OCI-LY1 (cell line): ENCODE measurements around the gene MED25.

Experiments used
- H2AFZ ChIP-seq: fragments of 200-600 bp; sonication (generic), shearing (Covaris generic); 2 replicates; pipeline ENCODE4 v1.6.0; 2014; ENCODE audit warnings: antibody characterized with exemption, mild to moderate bottlenecking, low read length
- H3F3A ChIP-seq: fragments of 200-600 bp; sonication (generic), shearing (Covaris generic); 2 replicates; pipeline ENCODE4 v1.6.0; 2014; ENCODE audit warnings: mild to moderate bottlenecking, antibody characterized with exemption, low read length, moderate library complexity; ENCODE audit not compliant: insufficient read depth
- H3K27ac ChIP-seq: fragments of 200-600 bp; sonication (generic); 2 replicates; pipeline ENCODE4 v1.5.1; 2014; ENCODE audit warnings: low read length, mixed run types, mild to moderate bottlenecking, low read depth; ENCODE audit not compliant: poor library complexity, severe bottlenecking
- H3K27me3 ChIP-seq: fragments of 200-600 bp; sonication (generic); 2 replicates; pipeline ENCODE4 v1.6.0; 2014; ENCODE audit warnings: antibody characterized with exemption, mild to moderate bottlenecking, low read length, moderate library complexity; ENCODE audit not compliant: insufficient read depth
- H3K36me3 ChIP-seq: fragments of 200-600 bp; sonication (generic); 2 replicates; pipeline ENCODE4 v1.6.1; 2014; ENCODE audit warnings: mild to moderate bottlenecking, antibody characterized with exemption, low read length, moderate library complexity, mixed read lengths; ENCODE audit not compliant: insufficient read depth
- H3K4me1 ChIP-seq: fragments of 200-600 bp; sonication (generic); 2 replicates; pipeline ENCODE4 v1.5.1; 2014; ENCODE audit warnings: mild to moderate bottlenecking, low read length, moderate library complexity; ENCODE audit not compliant: insufficient read depth, severe bottlenecking
- H3K4me2 ChIP-seq: fragments of 200-600 bp; sonication (generic), shearing (Covaris generic); 2 replicates; pipeline ENCODE4 v1.6.1; 2014; ENCODE audit warnings: low read length
- H3K4me3 ChIP-seq: fragments of 200-600 bp; sonication (generic); 2 replicates; pipeline ENCODE4 v1.5.1; 2014; ENCODE audit warnings: low read length, low read depth, mild to moderate bottlenecking, mixed read lengths; ENCODE audit not compliant: poor library complexity, severe bottlenecking
- H3K79me2 ChIP-seq: fragments of 200-600 bp; shearing (Covaris generic); 2 replicates; pipeline ENCODE4 v1.6.1; 2016; ENCODE audit warnings: mixed run types, low read length, mixed read lengths; ENCODE audit not compliant: insufficient read depth
- H3K9ac ChIP-seq: fragments of 200-600 bp; sonication (generic), shearing (Covaris generic); 2 replicates; pipeline ENCODE4 v1.6.1; 2014; ENCODE audit warnings: mild to moderate bottlenecking, low read length, mixed read lengths
- H3K9me2 ChIP-seq: fragments of 200-600 bp; sonication (generic), shearing (Covaris generic); 2 replicates; pipeline ENCODE4 v1.6.1; 2014; ENCODE audit warnings: low read depth, mild to moderate bottlenecking, low read length, mixed read lengths
- H3K9me3 ChIP-seq: fragments of 200-600 bp; shearing (Covaris generic); 2 replicates; pipeline ENCODE4 v1.6.1; 2014; ENCODE audit warnings: low read length, mixed read lengths
- H4K20me1 ChIP-seq: fragments of 200-600 bp; sonication (generic), shearing (Covaris generic); 2 replicates; pipeline ENCODE4 v1.6.0; 2016; ENCODE audit warnings: mild to moderate bottlenecking, low read length; ENCODE audit not compliant: insufficient read depth
- EZH2 ChIP-seq: fragments of 200-600 bp; sonication (generic), shearing (Covaris generic); IDR thresholded peaks from 2 replicates; pipeline ENCODE4 v1.8.0; 2017; ENCODE audit warnings: borderline replicate concordance, mixed run types, mild to moderate bottlenecking, antibody characterized with exemption, low read length, moderate library complexity, mixed read lengths
- TF ChIP-seq, protein P1 (sequence below): fragments of 200-600 bp; sonication (generic), shearing (Covaris generic); IDR thresholded peaks from 2 replicates; pipeline ENCODE4 v1.5.1; 2017; ENCODE audit warnings: mild to moderate bottlenecking, antibody characterized with exemption, low read length, moderate library complexity, mixed read lengths

The MED25 gene

DNA sequence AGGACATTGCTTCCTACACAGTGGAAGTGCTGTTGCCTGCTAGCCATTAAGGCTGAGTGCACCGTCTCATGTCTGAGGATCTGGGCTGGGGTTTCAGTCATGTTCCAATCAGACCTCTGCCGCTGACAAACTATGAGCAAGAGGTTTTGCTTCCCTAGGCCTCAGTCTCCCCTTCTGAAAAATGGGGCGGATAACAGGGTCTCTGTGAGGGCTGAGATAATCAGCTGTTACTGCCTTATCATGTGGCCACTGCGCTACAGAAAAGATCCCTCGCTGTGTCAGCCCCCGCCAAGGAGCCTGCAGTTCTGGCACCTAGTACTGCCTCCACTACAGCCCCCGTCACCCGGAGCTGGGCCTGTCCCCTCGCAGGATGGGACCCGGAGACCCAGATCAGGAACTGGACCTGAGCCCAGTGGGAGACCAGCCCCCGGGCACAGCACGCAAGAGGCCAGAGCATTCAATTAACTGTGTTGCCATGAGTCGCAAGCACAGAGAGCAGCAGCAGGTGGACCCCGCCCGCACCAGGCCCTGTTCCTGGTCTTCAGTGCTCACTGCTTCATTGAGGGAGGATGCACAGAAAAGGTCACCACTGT, 52.3 kb downstream of the MED25 start:
- H3K27ac ChIP-seq, result peak overlapping the region; percentile 79
- H3K79me2 ChIP-seq, result peaks cover 11% of the 10 kb centered on the region
- no peaks in the 10 kb centered on the region for H3K9me3 ChIP-seq
- H3K36me3 ChIP-seq, result peaks cover 16% of the 10 kb centered on the region
- H3F3A ChIP-seq, result no peaks in the 10 kb centered on the region
- H3K9me2 ChIP-seq, result no peaks in the 10 kb centered on the region
- H4K20me1 ChIP-seq, result no peaks in the 10 kb centered on the region
- TF ChIP-seq, protein P1, sequence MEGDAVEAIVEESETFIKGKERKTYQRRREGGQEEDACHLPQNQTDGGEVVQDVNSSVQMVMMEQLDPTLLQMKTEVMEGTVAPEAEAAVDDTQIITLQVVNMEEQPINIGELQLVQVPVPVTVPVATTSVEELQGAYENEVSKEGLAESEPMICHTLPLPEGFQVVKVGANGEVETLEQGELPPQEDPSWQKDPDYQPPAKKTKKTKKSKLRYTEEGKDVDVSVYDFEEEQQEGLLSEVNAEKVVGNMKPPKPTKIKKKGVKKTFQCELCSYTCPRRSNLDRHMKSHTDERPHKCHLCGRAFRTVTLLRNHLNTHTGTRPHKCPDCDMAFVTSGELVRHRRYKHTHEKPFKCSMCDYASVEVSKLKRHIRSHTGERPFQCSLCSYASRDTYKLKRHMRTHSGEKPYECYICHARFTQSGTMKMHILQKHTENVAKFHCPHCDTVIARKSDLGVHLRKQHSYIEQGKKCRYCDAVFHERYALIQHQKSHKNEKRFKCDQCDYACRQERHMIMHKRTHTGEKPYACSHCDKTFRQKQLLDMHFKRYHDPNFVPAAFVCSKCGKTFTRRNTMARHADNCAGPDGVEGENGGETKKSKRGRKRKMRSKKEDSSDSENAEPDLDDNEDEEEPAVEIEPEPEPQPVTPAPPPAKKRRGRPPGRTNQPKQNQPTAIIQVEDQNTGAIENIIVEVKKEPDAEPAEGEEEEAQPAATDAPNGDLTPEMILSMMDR, result no peak
- no peak for TF ChIP-seq EZH2
- peak overlapping the region; percentile 55 for H3K4me2 ChIP-seq
- H3K9ac ChIP-seq, result peak overlapping the region; percentile 51
- no peak overlapping the region for H2AFZ ChIP-seq
- H3K4me3 ChIP-seq, result peak overlapping the region; percentile 53
- peaks cover 46% of the 10 kb centered on the region for H3K4me1 ChIP-seq
- no peaks in the 10 kb centered on the region for H3K27me3 ChIP-seq

DNA sequence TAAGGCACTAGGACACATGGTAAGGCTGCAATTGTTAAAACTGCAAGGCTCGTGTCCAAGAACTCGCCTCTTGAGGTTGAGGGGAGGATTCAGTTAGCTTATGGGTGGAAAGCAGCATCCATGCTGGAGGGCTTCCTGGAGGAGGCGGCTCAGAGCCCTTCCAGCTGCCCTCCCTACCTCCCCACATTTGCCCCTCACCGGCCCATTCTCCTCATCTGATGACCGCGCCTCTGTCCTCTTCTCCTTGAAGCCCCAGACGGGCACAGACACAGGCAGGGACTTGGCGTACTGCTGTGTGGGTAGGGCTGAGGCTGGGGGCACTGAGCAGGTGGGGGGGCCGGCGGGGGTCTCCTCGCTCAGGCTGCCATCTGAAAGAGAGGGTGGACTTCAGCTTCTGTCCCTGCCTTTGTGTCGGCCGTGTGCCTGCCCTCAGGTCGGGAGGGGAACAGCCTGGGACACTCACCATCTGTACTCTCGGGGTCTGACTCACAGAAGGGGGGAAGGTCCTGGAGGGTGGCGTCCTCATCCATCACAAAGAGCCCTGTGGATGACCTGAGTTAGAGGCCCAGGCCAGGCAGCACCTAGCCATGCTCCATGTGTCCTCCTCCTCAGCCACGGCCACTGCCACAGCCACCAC, 53.4 kb downstream of the MED25 start:
- no peak overlapping the region for H2AFZ ChIP-seq
- no peaks in the 10 kb centered on the region for H3K27me3 ChIP-seq
- H3K4me1 ChIP-seq, result peaks cover 41% of the 10 kb centered on the region
- H3K36me3 ChIP-seq, result peaks cover 16% of the 10 kb centered on the region
- H3K9ac ChIP-seq, result no peak overlapping the region
- no peaks in the 10 kb centered on the region for H3K9me3 ChIP-seq
- H3K4me3 ChIP-seq, result no peak overlapping the region
- no peaks in the 10 kb centered on the region for H4K20me1 ChIP-seq
- H3K79me2 ChIP-seq, result peaks cover 11% of the 10 kb centered on the region
- H3F3A ChIP-seq, result no peaks in the 10 kb centered on the region
- TF ChIP-seq, protein P1, result no peak
- no peak for TF ChIP-seq EZH2
- H3K27ac ChIP-seq, result peak overlapping the region; percentile 10
- no peak overlapping the region for H3K4me2 ChIP-seq
- no peaks in the 10 kb centered on the region for H3K9me2 ChIP-seq

DNA sequence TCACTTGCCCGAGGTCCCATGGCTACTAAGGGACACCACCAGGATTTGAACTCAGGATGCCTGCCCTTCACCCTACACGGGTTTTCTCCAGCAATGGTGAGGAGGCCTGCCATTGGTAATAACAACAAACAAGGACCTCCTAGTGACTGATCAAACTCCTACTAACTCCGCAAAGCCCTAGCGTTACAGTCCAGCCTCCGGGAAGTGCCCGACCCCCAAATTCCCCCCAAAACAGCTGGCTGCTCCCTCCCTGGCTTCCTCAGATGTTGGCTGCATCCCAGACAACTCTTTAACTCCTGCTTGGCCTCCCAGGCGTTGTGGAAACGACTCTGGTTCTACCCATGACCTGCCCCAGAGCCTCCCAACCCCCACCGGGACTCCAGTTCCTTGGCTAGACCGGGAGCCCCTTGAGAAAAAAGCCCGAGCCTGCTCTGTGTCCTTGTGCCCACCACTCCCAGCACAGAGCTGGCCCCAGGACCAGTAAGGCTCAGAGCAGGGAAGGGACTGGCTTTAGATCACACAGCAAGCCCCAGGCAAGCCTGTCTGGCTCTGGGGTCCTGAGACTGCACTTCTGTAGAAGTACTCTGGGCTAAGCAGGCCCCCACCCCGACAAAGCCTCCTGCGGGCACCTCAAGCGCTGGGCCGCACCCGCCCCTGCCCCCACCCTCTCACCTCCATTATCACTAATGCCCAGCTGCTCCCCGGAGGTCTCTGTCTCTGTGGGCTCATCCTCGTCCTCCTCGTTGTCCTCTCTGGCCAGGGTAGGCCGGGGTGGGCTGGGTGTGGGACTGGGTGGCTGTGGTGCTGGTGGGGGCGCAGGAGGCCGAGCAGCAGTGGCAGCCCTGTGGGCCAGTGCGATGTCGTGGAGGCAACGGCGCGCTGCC, 54.4 kb downstream of the MED25 start:
- Histone ChIP-seq H3K4me2 (no peak overlapping the region), H3K9ac (no peak overlapping the region), H3K9me2 (no peaks in the 10 kb centered on the region), H2AFZ (no peak overlapping the region), H4K20me1 (no peaks in the 10 kb centered on the region), H3K27me3 (no peaks in the 10 kb centered on the region), H3K27ac (peak overlapping the region; percentile 10), H3K4me1 (peaks cover 38% of the 10 kb centered on the region), H3K79me2 (peaks cover 8% of the 10 kb centered on the region), H3F3A (no peaks in the 10 kb centered on the region), H3K4me3 (no peak overlapping the region), H3K9me3 (no peaks in the 10 kb centered on the region), H3K36me3 (peaks cover 16% of the 10 kb centered on the region)
- TF ChIP-seq EZH2, result no peak
- TF ChIP-seq, protein P1, result no peak
